Dermis microvascular lymphatic vessel endothelial cell (primary cell): ENCODE data around the gene RARA. TPM values are rescaled to one million over a fixed set of nuclear protein-coding genes. Genes with fewer than 3 reads are reported as not detected.
A peak's percentile ranks its signal among the peaks of the same experiment; 100 is the strongest.
"Not testable (repeated sequence)": the region's sequence is repeated elsewhere in the genome, so short reads cannot be mapped to it uniquely, and the experiment has no call there.

Experiments
- DNase-seq, 2 donors: peaks; one replicate each; pipeline versions ENCODE4 v3.0.0 to v3.0.0-alpha.2; 2010; ENCODE audit warnings: low read depth in 2 of 2
- total RNA-seq: library from RNA; depleted of rRNA; stranded (reverse); fragments of >200 nt; gene quantifications from 2 replicates; pipeline ENCODE4 v1.2.1, GENCODE V29; 2014

The RARA gene
- total RNA-seq, 1 donor from 2014 or later: 5.1 TPM

DNA sequence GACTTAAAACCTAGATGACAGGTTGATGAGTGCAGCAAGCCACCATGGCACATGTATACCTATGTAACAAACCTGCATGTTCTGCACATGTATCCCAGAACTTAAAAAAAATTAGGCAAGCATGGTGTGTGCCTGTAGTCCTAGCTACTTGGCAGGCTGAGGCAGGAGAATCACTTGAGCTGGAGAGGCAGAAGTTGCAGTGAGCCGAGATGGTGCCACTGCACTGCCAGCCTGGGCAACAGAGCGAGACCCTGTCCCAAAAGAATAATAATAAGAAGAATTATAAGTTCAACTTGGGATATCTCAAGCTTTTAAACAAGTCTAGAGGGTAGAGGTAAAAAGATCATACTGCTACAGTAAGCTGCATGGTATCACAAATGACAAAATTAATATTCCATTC is 11.5 kb upstream of the RARA start:
- no peak for DNase-seq

- no peak for DNase-seq
Measured at GRCh38 chr17:40298726-40299125, 10.3 kb upstream of the RARA start.

- DNase-seq: not testable (repeated sequence)
Measured at GRCh38 chr17:40299159-40299757, 9.7 kb upstream of the RARA start.

DNA sequence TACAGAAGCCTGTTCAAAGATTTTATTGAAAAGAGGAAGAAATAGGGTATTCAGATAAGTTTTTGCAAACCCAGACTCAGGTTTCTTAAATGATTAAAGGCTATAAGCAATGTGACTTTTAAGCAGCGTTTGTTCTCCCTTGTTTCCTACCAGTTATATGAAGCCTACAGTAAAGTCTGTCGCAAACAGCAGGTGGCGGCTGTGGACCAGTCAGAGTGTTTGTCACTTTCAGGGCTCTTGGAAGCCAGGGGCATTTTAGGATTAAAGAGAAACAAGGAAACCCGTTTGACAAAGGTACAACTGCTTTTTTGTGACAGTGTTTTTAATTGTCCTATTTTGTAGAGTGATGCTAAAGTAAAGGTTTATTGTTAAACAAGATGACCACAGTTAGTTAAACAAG is 7.7 kb upstream of the RARA start:
- peak in 1 of 2 donors; percentile 49 for DNase-seq

- DNase-seq: peak in 1 of 2 donors; percentile 70
Measured at GRCh38 chr17:40303009-40303657, 5.8 kb upstream of the RARA start.

GRCh38 chr17:40303708-40304551 is 5.0 kb upstream of the RARA start:
- peak in 1 of 2 donors; percentile 52 for DNase-seq

- DNase-seq: not testable (repeated sequence)
Measured at GRCh38 chr17:40304552-40304863, 4.5 kb upstream of the RARA start.

DNA sequence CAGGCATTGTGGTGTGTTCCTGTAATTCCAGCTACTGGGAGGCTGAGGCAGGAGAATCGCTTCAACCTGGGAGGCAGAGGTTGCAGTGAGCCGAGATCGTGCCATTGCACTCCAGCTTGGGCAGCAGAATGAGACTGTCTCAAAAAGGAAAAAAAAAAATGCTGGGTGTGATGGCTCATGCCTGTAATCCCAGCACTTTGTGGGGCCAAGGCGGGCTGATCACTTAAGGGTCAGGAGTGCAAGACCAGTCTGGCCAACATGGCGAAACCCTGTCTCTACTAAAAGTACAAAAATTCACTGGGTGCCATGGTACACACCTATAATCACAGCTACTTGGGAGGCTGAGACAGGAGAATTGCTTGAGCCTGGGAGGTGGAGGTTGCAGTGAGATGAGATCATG is 4.1 kb upstream of the RARA start:
- DNase-seq: not testable (repeated sequence)

- no peak for DNase-seq
Measured at GRCh38 chr17:40306395-40306794, 2.6 kb upstream of the RARA start.

GRCh38 chr17:40307001-40307730 is 1.8 kb upstream of the RARA start:
- DNase-seq: no peak

GRCh38 chr17:40307740-40308239 is 1.2 kb upstream of the RARA start:
- DNase-seq: no peak

GRCh38 chr17:40309949-40310510 is 1.1 kb downstream of the RARA start:
- DNase-seq: no peak

DNA sequence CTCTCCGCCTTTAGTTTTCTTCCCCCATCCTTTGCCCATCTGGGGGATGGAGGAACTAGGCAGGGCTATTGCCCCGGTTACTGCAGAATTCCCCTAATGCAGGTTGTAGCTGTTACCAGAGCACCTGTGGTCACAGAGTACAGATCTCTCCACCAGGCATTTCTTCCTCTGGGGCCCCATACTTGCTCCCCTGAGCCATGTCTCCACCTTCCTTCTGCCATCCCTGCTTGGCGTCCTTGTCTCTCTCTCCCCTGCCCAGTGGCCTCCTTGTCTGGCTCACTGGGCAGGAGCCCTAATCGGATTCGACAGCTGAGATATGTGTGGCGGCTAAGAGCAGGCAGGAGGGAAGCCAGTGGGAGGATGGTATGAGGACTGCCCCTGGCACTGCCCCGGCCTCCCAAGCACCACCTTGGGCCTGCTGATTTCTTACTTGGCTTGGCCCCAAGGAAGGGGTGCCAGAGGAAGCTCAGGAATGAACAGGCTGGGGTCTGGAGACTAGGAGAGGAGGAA is 2.0 kb downstream of the RARA start:
- no peak for DNase-seq

GRCh38 chr17:40311575-40311974 is 2.6 kb downstream of the RARA start:
- no peak for DNase-seq

DNA sequence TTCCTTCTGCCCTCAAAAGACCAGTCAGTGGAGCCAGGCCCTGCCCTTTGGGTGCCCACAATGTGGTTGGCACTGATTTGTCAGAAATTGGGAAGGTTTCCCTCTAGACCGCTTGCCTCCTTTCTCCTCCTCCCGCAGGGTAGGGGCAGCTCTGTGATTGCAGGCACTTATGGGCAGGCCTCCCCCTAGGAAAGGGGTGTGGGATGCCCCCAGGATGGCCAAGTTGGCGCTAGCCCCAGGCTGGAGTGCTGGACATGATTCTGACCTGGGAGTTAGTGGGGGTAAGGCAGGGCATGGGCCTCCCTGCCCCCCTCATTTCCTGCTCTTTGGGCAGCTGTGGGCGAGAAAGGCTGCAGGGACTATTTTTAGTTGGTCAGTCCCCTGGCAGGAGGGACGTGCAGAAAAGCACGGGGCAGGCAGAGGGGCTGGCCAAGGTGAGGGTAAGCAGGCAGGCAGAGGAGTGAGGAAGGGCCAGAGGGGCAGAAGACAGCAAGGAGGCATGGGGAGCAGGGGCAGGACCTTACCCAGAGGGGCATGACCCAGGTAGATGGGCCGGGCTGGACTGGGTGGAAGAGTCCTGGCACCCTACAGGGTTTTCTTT is 3.3 kb downstream of the RARA start:
- DNase-seq: no peak

- DNase-seq: peak in 1 of 2 donors; percentile 16
Measured at GRCh38 chr17:40312893-40313667, 4.1 kb downstream of the RARA start.

DNA sequence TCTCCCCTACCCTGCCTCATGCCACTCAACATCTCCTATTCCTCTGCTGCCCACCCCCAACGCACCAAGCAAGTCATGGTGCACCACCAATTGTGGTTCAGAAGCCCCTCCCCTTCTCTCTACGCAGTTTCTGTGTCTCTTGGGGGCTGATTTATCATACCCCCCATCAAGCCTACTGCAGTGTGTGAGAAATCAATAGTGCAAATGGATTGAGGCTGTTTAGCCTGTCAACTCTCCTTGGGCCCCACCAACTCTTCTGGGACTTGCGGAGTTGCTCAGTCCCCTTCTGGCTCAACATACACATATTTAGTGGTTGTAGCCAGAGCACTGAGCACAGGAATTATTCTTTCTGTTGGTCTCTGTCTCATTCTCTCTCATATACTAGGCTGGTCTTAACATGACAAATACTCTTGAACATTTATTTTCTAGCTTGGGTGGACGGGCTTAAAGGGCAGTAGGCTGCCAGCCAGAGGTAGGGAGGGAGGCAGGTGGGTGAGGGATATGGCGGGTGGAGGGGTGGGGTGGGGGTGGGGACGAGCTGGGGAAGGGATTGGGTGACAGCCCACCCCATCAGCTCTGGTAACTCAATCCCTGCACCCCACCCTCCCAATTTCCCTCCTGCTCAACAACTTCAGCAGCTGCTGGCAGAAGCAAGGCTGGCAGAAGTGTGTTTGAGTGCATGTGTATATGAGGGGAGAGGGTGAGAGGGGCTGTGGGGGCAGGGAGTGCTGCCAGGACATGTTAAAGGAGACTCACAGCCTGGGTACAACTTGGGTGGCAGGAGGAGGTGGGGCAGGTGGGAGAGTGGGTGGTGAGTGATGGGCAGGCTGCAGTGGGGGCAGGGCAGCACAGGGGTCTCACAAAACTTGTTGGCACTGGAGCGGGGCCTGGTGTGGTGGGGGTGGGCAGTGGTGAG is 4.9 kb downstream of the RARA start:
- DNase-seq: no peak

GRCh38 chr17:40314584-40314956 is 5.6 kb downstream of the RARA start:
- DNase-seq: peak; percentile 80 to 97

- no peak for DNase-seq
Measured at GRCh38 chr17:40315206-40315605, 6.2 kb downstream of the RARA start.
